Mesendoderm (in vitro differentiated cells): ENCODE data around the gene SLC25A42.

ENCODE experiments used
- DNase-seq: peaks from one replicate; pipeline ENCODE4 v3.0.0; 2013
- H2AK5ac ChIP-seq: 2 replicates; pipeline ENCODE4 v1.6.1; 2013; ENCODE audit warnings: low read length, inconsistent platforms
- H2BK120ac ChIP-seq: 2 replicates; pipeline ENCODE4 v1.6.1; 2013; ENCODE audit warnings: low read depth, mild to moderate bottlenecking, low read length, moderate library complexity, mixed read lengths
- H2BK15ac ChIP-seq: replicated peaks from 2 replicates; pipeline ENCODE4 v1.6.1; 2013; ENCODE audit warnings: low read depth, mild to moderate bottlenecking, moderate library complexity
- H2BK5ac ChIP-seq: 2 replicates; pipeline ENCODE4 v1.6.1; 2013; ENCODE audit warnings: low read length, inconsistent platforms
- H3K18ac ChIP-seq: 2 replicates; pipeline ENCODE4 v1.6.1; 2013; ENCODE audit warnings: mild to moderate bottlenecking, low read length, mixed read lengths
- H3K23ac ChIP-seq: one replicate; pipeline ENCODE4 v1.6.1; 2013; ENCODE audit warnings: low read length
- H3K27ac ChIP-seq: 2 replicates; pipeline ENCODE4 v1.5.1; 2013; ENCODE audit warnings: low read depth, mild to moderate bottlenecking, inconsistent platforms, low read length, moderate library complexity
- H3K27me3 ChIP-seq: 2 replicates; pipeline ENCODE4 v1.6.1; 2013; ENCODE audit warnings: low read length, control low read depth, mild to moderate bottlenecking, inconsistent platforms; ENCODE audit not compliant: insufficient read depth, poor library complexity
- H3K36me3 ChIP-seq: 2 replicates; pipeline ENCODE4 v1.6.1; 2013; ENCODE audit warnings: low read length, inconsistent platforms; ENCODE audit not compliant: control insufficient read depth, insufficient read depth
- H3K4ac ChIP-seq: one replicate; pipeline ENCODE4 v1.6.1; 2013; ENCODE audit warnings: low read depth, mild to moderate bottlenecking, low read length, moderate library complexity
- H3K4me1 ChIP-seq: 2 replicates; pipeline ENCODE4 v1.6.1; 2013; ENCODE audit warnings: low read depth, low read length, inconsistent platforms; ENCODE audit not compliant: control insufficient read depth
- H3K4me2 ChIP-seq: 2 replicates; pipeline ENCODE4 v1.6.1; 2013; ENCODE audit warnings: low read length
- H3K4me3 ChIP-seq: 2 replicates; pipeline ENCODE4 v1.5.1; 2013; ENCODE audit warnings: mild to moderate bottlenecking, low read length
- H3K56ac ChIP-seq: one replicate; pipeline ENCODE4 v1.6.1; 2013; ENCODE audit warnings: low read length
- H3K79me1 ChIP-seq: 2 replicates; pipeline ENCODE4 v1.6.1; 2013; ENCODE audit warnings: low read length, inconsistent platforms
- H3K79me2 ChIP-seq: 2 replicates; pipeline ENCODE4 v1.6.1; 2013; ENCODE audit warnings: mild to moderate bottlenecking, low read length; ENCODE audit not compliant: control insufficient read depth, insufficient read depth
- H3K9ac ChIP-seq: 2 replicates; pipeline ENCODE4 v1.6.1; 2013; ENCODE audit warnings: low read length, inconsistent platforms
- H4K5ac ChIP-seq: one replicate; pipeline ENCODE4 v1.6.1; 2013; ENCODE audit warnings: low read length
- H4K8ac ChIP-seq: one replicate; pipeline ENCODE4 v1.6.1; 2013; ENCODE audit warnings: low read depth, mild to moderate bottlenecking, control low read depth, low read length, moderate library complexity
- WGBS: extraction: QIAGEN DNeasy Blood & Tissue Kit; methylation state at CpG from one replicate; pipeline ENCODE4 v1.1.7; 2013; ENCODE audit warnings: low lambda C conversion rate, missing lambda C conversion rate; ENCODE audit not compliant: insufficient coverage; ENCODE audit errors: extremely low coverage; 5-methylcytosine and 5-hydroxymethylcytosine counted together

The SLC25A42 gene

DNA sequence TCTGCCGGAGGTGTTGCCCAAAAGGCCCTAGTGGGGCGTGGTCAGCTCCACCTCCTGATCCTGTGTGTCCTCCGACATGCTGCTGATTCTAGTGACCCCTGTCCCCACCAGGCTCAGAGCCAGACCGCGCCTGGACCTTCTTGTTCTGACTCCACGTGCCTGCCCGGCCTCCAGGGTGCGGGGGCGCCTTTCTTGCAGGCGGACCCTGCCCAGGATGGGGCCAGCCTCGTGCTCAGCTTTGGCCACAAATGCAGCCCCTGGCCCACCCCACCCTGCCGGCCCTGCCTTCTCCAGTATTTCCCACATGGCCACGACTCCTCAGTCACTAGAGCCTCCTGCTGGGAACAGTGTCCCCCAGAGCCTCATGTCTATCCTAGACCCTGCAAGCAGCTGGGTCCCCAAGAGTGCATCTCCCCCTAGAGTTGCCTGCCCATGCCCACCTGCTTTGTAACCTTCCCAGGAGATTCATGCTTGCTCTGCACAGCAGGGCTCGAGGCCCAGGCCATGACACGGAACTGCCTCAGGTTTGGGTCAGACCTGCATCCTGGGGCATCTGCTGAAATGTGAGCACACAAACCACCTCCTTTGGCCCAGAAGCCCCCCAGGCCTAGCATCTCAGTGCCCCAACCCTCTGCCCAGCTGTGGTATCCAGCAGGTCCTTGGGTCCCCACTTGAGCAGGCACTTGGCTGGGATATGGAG is 47.5 kb downstream of the SLC25A42 start:
- H2BK15ac ChIP-seq: no peak overlapping the region
- no peak overlapping the region for H3K4me3 ChIP-seq
- H3K4me2 ChIP-seq: no peak overlapping the region
- H3K9ac ChIP-seq: no peak overlapping the region
- H4K5ac ChIP-seq: no peak overlapping the region
- no peaks in the 10 kb centered on the region for H3K79me1 ChIP-seq
- H3K27me3 ChIP-seq: no peaks in the 10 kb centered on the region
- no peaks in the 10 kb centered on the region for H3K79me2 ChIP-seq
- H4K8ac ChIP-seq: no peak overlapping the region
- H2AK5ac ChIP-seq: no peak overlapping the region
- no peak overlapping the region for H2BK120ac ChIP-seq
- H3K4ac ChIP-seq: no peak overlapping the region
- no peak overlapping the region for H3K23ac ChIP-seq
- no peak overlapping the region for H2BK5ac ChIP-seq
- no CpG with 5 or more reads among the region's 15 CpGs for WGBS
- no peak overlapping the region for H3K27ac ChIP-seq
- no peak overlapping the region for H3K56ac ChIP-seq
- H3K18ac ChIP-seq: no peak overlapping the region
- no peaks in the 10 kb centered on the region for H3K36me3 ChIP-seq
- no peak for DNase-seq
- no peaks in the 10 kb centered on the region for H3K4me1 ChIP-seq

DNA sequence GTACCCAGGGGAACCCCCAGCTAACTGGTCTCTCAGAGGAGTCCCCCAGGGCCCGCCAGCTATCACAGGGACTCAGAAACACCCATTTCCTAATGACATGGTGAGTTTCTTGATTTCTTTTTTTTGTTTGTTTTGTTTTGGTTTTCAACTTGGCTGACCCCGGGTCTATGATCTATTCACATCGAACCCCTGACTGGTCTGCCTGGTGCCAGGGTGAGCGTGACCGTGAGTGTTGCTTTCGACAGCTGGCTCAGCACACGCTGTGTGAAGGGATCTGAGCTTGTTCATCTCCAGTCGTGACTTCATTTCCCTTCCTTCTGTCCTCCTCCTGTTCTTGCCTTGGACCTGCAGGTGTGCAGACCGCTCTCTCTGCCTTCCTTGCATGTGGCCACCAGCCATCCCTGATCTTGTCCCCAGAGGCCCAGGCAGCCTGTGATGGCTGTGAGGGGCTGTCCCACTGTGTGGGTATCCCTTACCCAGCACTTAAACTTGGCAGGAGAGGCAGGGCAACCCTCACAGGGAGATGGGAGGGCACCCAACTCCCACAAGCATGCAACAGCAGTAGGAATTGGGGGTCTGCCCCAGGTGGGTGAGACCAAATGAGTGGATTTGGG is 48.3 kb downstream of the SLC25A42 start:
- Histone ChIP-seq H3K56ac (no peak overlapping the region), H3K79me2 (no peaks in the 10 kb centered on the region), H3K27me3 (no peaks in the 10 kb centered on the region), H3K36me3 (no peaks in the 10 kb centered on the region), H3K79me1 (no peaks in the 10 kb centered on the region), H3K27ac (no peak overlapping the region), H3K4me2 (no peak overlapping the region), H3K4me3 (no peak overlapping the region), H3K4me1 (no peaks in the 10 kb centered on the region), H2BK15ac (no peak overlapping the region), H3K4ac (no peak overlapping the region), H2AK5ac (no peak overlapping the region), H2BK120ac (no peak overlapping the region), H4K8ac (no peak overlapping the region), H4K5ac (no peak overlapping the region), H2BK5ac (no peak overlapping the region), H3K23ac (no peak overlapping the region), H3K18ac (no peak overlapping the region), H3K9ac (no peak overlapping the region)
- DNase-seq: no peak
- WGBS: no CpG with 5 or more reads among the region's 9 CpGs

DNA sequence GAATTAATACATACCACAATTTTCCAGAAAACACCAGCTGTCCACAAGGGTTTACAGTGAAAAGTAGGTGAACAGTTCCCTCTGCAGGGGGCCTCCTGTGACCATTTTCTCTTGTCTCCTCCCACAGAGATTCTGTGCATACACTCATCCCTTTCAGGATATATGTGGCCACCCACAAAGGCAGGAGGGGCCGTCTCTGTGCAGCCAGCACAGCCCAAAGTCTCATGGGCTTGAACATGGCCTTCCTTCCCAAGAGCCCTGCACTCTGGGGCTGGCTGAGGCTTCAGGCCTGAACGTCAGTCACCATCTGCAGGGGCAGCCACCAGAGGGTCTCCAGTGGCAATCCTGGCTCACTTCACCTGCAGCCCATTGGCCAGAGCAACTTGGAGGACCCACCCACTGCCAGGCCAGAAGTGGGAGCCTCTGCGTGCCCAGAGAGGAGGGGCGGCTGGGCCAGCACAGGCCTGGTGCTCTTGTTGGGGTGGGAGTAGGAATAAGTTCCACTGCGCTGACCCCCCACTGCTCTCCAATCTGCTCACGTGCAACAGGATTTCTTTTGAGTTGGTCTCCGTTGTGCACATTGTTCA is 49.3 kb downstream of the SLC25A42 start:
- Histone ChIP-seq H2AK5ac (no peak overlapping the region), H3K23ac (no peak overlapping the region), H3K9ac (no peak overlapping the region), H4K5ac (no peak overlapping the region), H2BK5ac (no peak overlapping the region), H3K4me1 (no peaks in the 10 kb centered on the region), H3K36me3 (no peaks in the 10 kb centered on the region), H2BK120ac (no peak overlapping the region), H3K18ac (no peak overlapping the region), H3K4me2 (no peak overlapping the region), H3K79me2 (no peaks in the 10 kb centered on the region), H3K4me3 (no peak overlapping the region), H2BK15ac (no peak overlapping the region), H3K27ac (no peak overlapping the region), H3K56ac (no peak overlapping the region), H4K8ac (no peak overlapping the region), H3K27me3 (no peaks in the 10 kb centered on the region), H3K79me1 (no peaks in the 10 kb centered on the region), H3K4ac (no peak overlapping the region)
- no CpG with 5 or more reads among the region's 7 CpGs for WGBS
- DNase-seq: peak; percentile 54

DNA sequence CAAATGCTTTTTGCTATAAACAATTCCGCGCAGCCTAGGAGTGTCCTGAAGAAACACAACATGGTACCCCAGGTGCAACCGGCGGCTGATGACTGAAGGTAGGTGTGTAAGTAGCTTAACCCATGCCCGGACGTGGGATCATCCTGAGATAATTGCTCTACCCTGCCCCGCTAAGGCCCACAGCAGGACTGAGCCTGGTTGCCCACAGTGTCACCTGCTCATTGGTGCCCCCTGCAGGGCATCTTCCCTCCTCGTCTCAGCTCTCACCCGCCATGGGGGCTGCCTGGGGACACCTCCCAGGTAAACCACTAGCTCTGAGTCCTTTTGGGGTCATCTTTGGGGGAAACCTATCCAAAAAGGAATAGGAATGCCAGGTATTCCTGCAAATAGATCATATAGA is 52.2 kb downstream of the SLC25A42 start:
- no peak overlapping the region for H2BK15ac ChIP-seq
- peaks cover 2% of the 10 kb centered on the region for H3K4me1 ChIP-seq
- no peak overlapping the region for H3K27ac ChIP-seq
- H3K9ac ChIP-seq: no peak overlapping the region
- H4K5ac ChIP-seq: no peak overlapping the region
- WGBS: no CpG with 5 or more reads among the region's 9 CpGs
- H3K23ac ChIP-seq: no peak overlapping the region
- DNase-seq: peak; percentile 75
- H3K18ac ChIP-seq: no peak overlapping the region
- no peak overlapping the region for H3K4me2 ChIP-seq
- H3K27me3 ChIP-seq: no peaks in the 10 kb centered on the region
- no peak overlapping the region for H2BK5ac ChIP-seq
- no peaks in the 10 kb centered on the region for H3K79me2 ChIP-seq
- H3K4me3 ChIP-seq: no peak overlapping the region
- no peak overlapping the region for H4K8ac ChIP-seq
- H3K79me1 ChIP-seq: no peaks in the 10 kb centered on the region
- H2AK5ac ChIP-seq: no peak overlapping the region
- no peak overlapping the region for H3K4ac ChIP-seq
- H3K56ac ChIP-seq: no peak overlapping the region
- no peaks in the 10 kb centered on the region for H3K36me3 ChIP-seq
- no peak overlapping the region for H2BK120ac ChIP-seq

DNA sequence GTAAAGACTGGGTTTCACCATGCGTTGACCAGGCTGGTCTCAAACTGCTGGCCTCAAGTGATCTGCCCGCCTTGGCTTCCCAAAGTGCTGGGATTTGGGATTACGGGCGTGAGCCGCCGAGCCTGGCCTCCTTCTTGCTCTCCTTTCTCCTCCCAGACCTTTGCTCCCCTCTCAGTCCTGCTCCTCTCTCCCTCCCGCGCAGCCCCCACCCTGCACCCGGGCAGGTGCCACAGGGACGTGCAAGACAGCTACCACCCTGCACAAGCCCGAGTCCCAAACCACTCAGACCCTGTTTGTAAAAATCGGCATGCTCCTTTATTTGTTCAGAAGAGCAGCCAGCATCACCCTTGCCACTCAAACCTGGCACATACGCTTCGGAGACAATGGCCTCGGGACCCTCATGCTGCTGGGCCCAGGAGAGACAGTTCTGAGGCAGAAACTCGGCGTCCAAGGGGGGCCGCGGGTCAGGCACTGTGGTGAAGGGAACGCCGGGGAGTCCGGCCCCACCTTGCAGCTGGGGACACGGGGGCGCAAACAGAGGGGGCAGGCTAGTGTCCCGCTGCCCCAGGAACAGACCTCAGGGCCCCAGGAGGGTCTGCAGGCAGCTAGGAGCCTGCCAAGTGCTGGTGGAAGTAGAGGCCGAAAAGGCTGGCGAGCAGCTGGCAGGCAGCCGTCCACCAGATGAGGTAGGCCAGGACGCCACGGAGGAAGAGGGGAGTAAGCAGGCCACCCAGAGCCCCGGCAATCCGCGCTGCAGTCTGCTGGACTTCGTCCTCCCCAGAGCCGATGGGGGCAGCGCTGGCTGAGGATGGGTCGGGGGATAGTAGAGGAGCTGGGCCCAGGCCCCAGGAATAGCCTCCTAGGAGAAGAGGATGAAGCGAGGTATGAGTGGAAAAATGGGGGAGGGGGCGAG is 55.8 kb downstream of the SLC25A42 start:
- no CpG with 5 or more reads among the region's 39 CpGs for WGBS
- Histone ChIP-seq H2BK120ac (no peak overlapping the region), H4K5ac (no peak overlapping the region), H3K9ac (peak overlapping the region; percentile 29), H3K4ac (no peak overlapping the region), H3K79me2 (no peaks in the 10 kb centered on the region), H3K56ac (peak overlapping the region; percentile 78), H3K23ac (no peak overlapping the region), H4K8ac (no peak overlapping the region), H2AK5ac (no peak overlapping the region), H3K4me1 (peaks cover 2% of the 10 kb centered on the region), H3K4me2 (no peak overlapping the region), H2BK5ac (no peak overlapping the region), H3K18ac (no peak overlapping the region), H3K36me3 (no peaks in the 10 kb centered on the region), H3K27me3 (no peaks in the 10 kb centered on the region), H3K79me1 (no peaks in the 10 kb centered on the region), H3K27ac (no peak overlapping the region), H3K4me3 (no peak overlapping the region), H2BK15ac (no peak overlapping the region)
- DNase-seq: no peak
